K562 (cell line): Measurements from ENCODE around the gene PUM1. TPM values are rescaled to one million over a fixed set of nuclear protein-coding genes. Genes with fewer than 3 reads are reported as not detected.

ENCODE experiments used
- ARID1B ChIP-seq: fragments of 450-650 bp; IDR thresholded peaks from 2 replicates; pipeline ENCODE4 v1.6.1; 2016; ENCODE audit warnings: antibody characterized with exemption, mild to moderate bottlenecking, inconsistent platforms
- CBX1 ChIP-seq: sonication (generic); IDR thresholded peaks from 2 replicates; pipeline ENCODE4 v1.6.1; 2016; ENCODE audit warnings: antibody characterized with exemption, low read depth, mild to moderate bottlenecking
- CBX2 ChIP-seq: fragments of 200-600 bp; sonication (generic); IDR thresholded peaks from one replicate; pipeline ENCODE4 v1.6.1; 2012; ENCODE audit warnings: mild to moderate bottlenecking, low read length, inconsistent platforms; ENCODE audit not compliant: insufficient read depth, poor library complexity, severe bottlenecking
- CHAMP1 ChIP-seq: fragments of 450-650 bp; IDR thresholded peaks from 2 replicates; pipeline ENCODE4 v1.6.1; 2016; ENCODE audit warnings: mild to moderate bottlenecking
- FOXP1 ChIP-seq: sonication (generic); formaldehyde crosslinking; IDR thresholded peaks from 2 replicates; pipeline ENCODE4 v1.8.0; 2022; ENCODE audit warnings: mild to moderate bottlenecking, missing genetic modification reagents
- HMGXB4 ChIP-seq: sonication (generic); formaldehyde crosslinking; IDR thresholded peaks from 2 replicates; pipeline ENCODE4 v1.8.1; 2023; ENCODE audit warnings: mild to moderate bottlenecking, missing genetic modification reagents
- NFXL1 ChIP-seq: fragments of 450-650 bp; formaldehyde crosslinking; IDR thresholded peaks from 2 replicates; pipeline ENCODE4 v1.4.0; 2021; ENCODE audit warnings: mild to moderate bottlenecking
- NR2C2 ChIP-seq, 2 experiments: fragments of 200-800 bp in 1 of 2; sonication (Bioruptor generic) in 1 of 2; sonication (generic) in 1 of 2; formaldehyde crosslinking in 1 of 2; IDR thresholded peaks; 2 replicates each; pipeline versions ENCODE4 v1.6.1 to v1.8.0; 2016 to 2022; ENCODE audit warnings: mild to moderate bottlenecking in 1 of 2, missing compliant biosample characterization in 1 of 2, missing genetic modification characterization in 1 of 2, missing genetic modification reagents in 1 of 2
- PHTF2 ChIP-seq: fragments of 250-450 bp; sonication (Bioruptor Pico); IDR thresholded peaks from 2 replicates; pipeline ENCODE4 v1.5.0; 2021; ENCODE audit warnings: mild to moderate bottlenecking
- POLR2H ChIP-seq: IDR thresholded peaks from 2 replicates; pipeline ENCODE4 v1.6.1; 2016; ENCODE audit warnings: missing genetic modification characterization, low read depth, mild to moderate bottlenecking, control low read depth, missing compliant biosample characterization, moderate library complexity
- RBFOX2 ChIP-seq: fragments of 200-400 bp; formaldehyde crosslinking; IDR thresholded peaks from 2 replicates; pipeline ENCODE4 v1.6.1; 2017; ENCODE audit warnings: low read depth, mild to moderate bottlenecking, low read length, moderate library complexity
- RBM15 ChIP-seq: fragments of 200-400 bp; formaldehyde crosslinking; IDR thresholded peaks from 2 replicates; pipeline ENCODE4 v1.6.1; 2018; ENCODE audit warnings: mild to moderate bottlenecking, low read length, moderate library complexity; ENCODE audit not compliant: insufficient read depth
- SLC30A9 ChIP-seq: fragments of 250-450 bp; sonication (Bioruptor Pico); IDR thresholded peaks from 2 replicates; pipeline ENCODE4 v1.8.0; 2022; ENCODE audit warnings: mild to moderate bottlenecking, moderate library complexity
- UBTF ChIP-seq, 2 experiments: IDR thresholded peaks; 2 replicates each; pipeline ENCODE4 v1.6.1; 2012; ENCODE audit warnings: improper control_type of control experiment in 2 of 2, low read depth in 2 of 2, low read length in 2 of 2, borderline replicate concordance in 1 of 2
- WHSC1 ChIP-seq: IDR thresholded peaks from one replicate; pipeline ENCODE4 v1.6.1; 2012; ENCODE audit warnings: low read length, control low read depth, inconsistent platforms
- ZNF280A ChIP-seq: fragments of 450-650 bp; IDR thresholded peaks from 2 replicates; pipeline ENCODE4 v1.6.1; 2018; ENCODE audit warnings: mild to moderate bottlenecking, low read depth; ENCODE audit not compliant: partially characterized antibody
- ZNF586 ChIP-seq: fragments of 450-650 bp; formaldehyde crosslinking; conservative IDR thresholded peaks from 2 replicates; pipeline ENCODE4 v1.4.0; 2020; ENCODE audit warnings: mild to moderate bottlenecking, moderate library complexity
- polyA plus RNA-seq, 8 experiments: library from polyadenylated mRNA; depleted of rRNA in 4 of 8; stranded (reverse) in 5 of 8; unstranded in 3 of 8; fragments of >200 nt; fragmentation: Nextera tagmentation in 2 of 8; fragmentation: Illumina TruSeq in 1 of 8; extraction: Ambion mirVana in 2 of 8; extraction: Trizol in 1 of 8; gene quantifications; 2 replicates each; pipeline versions ENCODE4 v1.2.1 to v1.2.3, GENCODE V29; 2011 to 2014; ENCODE audit warnings: inconsistent platforms in 1 of 8, missing spikeins in 1 of 8
- total RNA-seq, 7 experiments: library from RNA; depleted of rRNA in 6 of 7; stranded (reverse); fragments of >200 nt in 6 of 7; fragmentation: Illumina TruSeq in 2 of 7; extraction: Trizol in 2 of 7; gene quantifications; 2 replicates each; pipeline versions ENCODE4 v1.2.1 to v1.2.3, GENCODE V29; 2011 to 2021; ENCODE audit warnings: low replicate concordance in 1 of 7

The PUM1 gene
- total and polyA plus RNA-seq, 9 of the 15 experiments (the other 6 are each of a cell fraction or from before 2014, with no cell fraction given): 37.7 to 104 (median 55.7) TPM

DNA sequence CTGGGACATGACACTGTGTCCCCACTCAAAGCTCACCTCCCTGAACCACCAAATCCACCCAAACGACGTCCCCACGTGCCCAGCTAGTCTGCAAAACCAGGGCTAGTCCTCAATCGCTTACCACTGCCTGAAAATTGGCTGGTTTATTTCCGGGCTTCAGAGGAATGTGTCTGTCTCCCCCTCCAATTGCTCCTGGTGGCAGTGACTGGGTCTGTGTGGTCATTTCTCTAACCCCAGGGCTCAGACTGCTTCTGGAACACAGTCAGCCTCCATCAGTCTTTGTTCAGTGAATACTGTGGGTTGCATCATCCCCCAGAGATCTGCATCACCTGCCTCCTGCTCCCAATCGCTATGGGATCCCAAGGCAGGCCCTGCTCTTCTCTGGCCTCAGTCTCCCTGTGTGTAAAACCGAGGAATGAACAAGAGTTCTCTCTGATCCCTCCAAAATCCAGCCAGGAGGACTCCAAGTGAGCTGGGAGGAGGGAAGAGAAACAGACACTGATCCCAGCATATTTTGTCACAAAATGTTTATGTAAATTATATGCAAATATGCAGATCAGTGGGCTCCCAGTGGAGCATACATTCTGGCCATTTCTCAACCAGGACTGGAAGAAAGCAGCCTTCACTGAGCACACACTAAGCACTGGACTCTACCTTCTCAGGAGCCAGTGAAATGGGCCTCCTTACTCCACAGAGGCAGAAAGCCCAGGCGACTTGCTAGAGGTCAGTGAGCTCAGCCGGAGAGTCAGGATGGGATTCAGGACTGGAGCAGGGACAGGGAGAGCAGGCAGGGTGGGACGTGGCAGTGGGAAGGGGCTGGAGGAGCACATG, 177.8 kb downstream of the PUM1 start (continued):
- no peak for TF ChIP-seq HMGXB4
- no peak for TF ChIP-seq SLC30A9 (CRISPR knock-in tag)
- TF ChIP-seq WHSC1: no peak
- peak; percentile 31; the same call in 1 of the 2 replicates for TF ChIP-seq RBFOX2
- no peak for TF ChIP-seq CHAMP1
- no peak for TF ChIP-seq NR2C2 (CRISPR knock-in tag; IDR thresholded peaks at IDR 0.05)
- TF ChIP-seq NR2C2 (tag; IDR thresholded peaks at IDR 0.05): peak; percentile 28; the same call in 1 of the 2 replicates
- TF ChIP-seq ZNF586 (CRISPR knock-in tag): no peak
- TF ChIP-seq ARID1B: peak; percentile 57; the same call in 1 of the 2 replicates
- TF ChIP-seq RBM15: no peak
- TF ChIP-seq UBTF (IDR thresholded peaks at IDR 0.05; ENCODE audit: borderline replicate concordance in 1 of 2, low read depth in 2 of 2, low read length in 2 of 2): no peak
- 0 out of 2 replicates have a peak, but pooled peaks have one; percentile 5 for TF ChIP-seq CBX1
- TF ChIP-seq POLR2H (tag): peak; percentile 73
- no peak for TF ChIP-seq ZNF280A
- TF ChIP-seq FOXP1 (CRISPR knock-in tag): no peak
- no peak for TF ChIP-seq PHTF2
- TF ChIP-seq CBX2: no peak
- TF ChIP-seq NFXL1: no peak
